ENCODE measurements around the gene NAAA.

Gene NAAA

DNA sequence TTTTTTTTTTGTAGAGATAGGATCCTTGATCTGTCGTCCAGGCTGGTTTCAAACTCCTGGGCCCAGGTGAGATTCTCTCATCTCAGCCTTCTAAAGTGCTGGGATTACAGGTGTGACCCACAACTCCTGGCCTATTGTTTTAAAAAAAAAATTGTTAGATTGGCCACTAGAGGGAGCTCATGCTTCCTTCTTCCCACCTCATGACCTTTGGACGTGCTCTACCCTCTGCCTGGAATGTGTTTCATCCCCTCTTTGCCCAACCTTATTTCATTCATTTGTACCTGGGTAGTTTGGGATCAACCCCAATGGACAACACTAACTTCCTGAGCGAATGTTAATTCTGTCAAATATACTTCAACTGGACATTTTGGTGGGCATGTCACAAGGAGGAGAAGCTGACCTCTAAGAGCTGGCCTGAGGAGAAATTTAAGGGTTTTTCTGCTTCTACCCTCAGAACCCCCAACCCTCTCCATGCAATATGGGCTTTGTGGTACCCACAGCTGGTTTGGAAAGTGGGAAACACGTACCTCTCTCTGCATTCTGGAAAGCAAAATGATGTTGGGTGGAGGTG, 45.0 kb downstream of the NAAA start:
- TF ChIP-seq BACH2 (CRISPR knock-in tag; IDR thresholded peaks at IDR 0.05; ENCODE audit: borderline replicate concordance) = no peak
- TF ChIP-seq ZNF70 (CRISPR knock-in tag; IDR thresholded peaks at IDR 0.05) = no peak
- TF ChIP-seq, protein P1, sequence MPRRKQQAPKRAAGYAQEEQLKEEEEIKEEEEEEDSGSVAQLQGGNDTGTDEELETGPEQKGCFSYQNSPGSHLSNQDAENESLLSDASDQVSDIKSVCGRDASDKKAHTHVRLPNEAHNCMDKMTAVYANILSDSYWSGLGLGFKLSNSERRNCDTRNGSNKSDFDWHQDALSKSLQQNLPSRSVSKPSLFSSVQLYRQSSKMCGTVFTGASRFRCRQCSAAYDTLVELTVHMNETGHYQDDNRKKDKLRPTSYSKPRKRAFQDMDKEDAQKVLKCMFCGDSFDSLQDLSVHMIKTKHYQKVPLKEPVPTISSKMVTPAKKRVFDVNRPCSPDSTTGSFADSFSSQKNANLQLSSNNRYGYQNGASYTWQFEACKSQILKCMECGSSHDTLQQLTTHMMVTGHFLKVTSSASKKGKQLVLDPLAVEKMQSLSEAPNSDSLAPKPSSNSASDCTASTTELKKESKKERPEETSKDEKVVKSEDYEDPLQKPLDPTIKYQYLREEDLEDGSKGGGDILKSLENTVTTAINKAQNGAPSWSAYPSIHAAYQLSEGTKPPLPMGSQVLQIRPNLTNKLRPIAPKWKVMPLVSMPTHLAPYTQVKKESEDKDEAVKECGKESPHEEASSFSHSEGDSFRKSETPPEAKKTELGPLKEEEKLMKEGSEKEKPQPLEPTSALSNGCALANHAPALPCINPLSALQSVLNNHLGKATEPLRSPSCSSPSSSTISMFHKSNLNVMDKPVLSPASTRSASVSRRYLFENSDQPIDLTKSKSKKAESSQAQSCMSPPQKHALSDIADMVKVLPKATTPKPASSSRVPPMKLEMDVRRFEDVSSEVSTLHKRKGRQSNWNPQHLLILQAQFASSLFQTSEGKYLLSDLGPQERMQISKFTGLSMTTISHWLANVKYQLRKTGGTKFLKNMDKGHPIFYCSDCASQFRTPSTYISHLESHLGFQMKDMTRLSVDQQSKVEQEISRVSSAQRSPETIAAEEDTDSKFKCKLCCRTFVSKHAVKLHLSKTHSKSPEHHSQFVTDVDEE (CRISPR knock-in tag; IDR thresholded peaks at IDR 0.05) = no peak
- TF ChIP-seq TCF4 (CRISPR knock-in tag; IDR thresholded peaks at IDR 0.05; ENCODE audit: borderline replicate concordance) = no peak
- TF ChIP-seq ZNF8 (CRISPR knock-in tag; IDR thresholded peaks at IDR 0.05) = no peak
- no peak for TF ChIP-seq ZFP30 (CRISPR knock-in tag; IDR thresholded peaks at IDR 0.05)
- TF ChIP-seq ZC3H10 (CRISPR knock-in tag; IDR thresholded peaks at IDR 0.05) = no peak
- TF ChIP-seq, protein P2, sequence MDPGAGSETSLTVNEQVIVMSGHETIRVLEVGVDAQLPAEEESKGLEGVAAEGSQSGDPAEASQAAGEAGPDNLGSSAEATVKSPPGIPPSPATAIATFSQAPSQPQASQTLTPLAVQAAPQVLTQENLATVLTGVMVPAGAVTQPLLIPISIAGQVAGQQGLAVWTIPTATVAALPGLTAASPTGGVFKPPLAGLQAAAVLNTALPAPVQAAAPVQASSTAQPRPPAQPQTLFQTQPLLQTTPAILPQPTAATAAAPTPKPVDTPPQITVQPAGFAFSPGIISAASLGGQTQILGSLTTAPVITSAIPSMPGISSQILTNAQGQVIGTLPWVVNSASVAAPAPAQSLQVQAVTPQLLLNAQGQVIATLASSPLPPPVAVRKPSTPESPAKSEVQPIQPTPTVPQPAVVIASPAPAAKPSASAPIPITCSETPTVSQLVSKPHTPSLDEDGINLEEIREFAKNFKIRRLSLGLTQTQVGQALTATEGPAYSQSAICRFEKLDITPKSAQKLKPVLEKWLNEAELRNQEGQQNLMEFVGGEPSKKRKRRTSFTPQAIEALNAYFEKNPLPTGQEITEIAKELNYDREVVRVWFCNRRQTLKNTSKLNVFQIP (CRISPR knock-in tag; IDR thresholded peaks at IDR 0.05; ENCODE audit: borderline replicate concordance, low read depth) = no peak
- ATAC-seq = peak; percentile 76

GRCh38 chr4:75892508-75892907, 48.3 kb downstream of the NAAA start:
- ATAC-seq = peak; percentile 60; the same call in 2 of the 3 replicates
- TF ChIP-seq ESRRG (CRISPR knock-in tag; IDR thresholded peaks at IDR 0.05) (no peak), OSR1 (CRISPR knock-in tag; IDR thresholded peaks at IDR 0.05) (no peak), ZFP3 (CRISPR knock-in tag; IDR thresholded peaks at IDR 0.05) (no peak), BACH2 (CRISPR knock-in tag; IDR thresholded peaks at IDR 0.05; ENCODE audit: borderline replicate concordance) (no peak), ZNF8 (CRISPR knock-in tag; IDR thresholded peaks at IDR 0.05) (no peak), CSDC2 (CRISPR knock-in tag; IDR thresholded peaks at IDR 0.05) (no peak)
- TF ChIP-seq, protein P3, sequence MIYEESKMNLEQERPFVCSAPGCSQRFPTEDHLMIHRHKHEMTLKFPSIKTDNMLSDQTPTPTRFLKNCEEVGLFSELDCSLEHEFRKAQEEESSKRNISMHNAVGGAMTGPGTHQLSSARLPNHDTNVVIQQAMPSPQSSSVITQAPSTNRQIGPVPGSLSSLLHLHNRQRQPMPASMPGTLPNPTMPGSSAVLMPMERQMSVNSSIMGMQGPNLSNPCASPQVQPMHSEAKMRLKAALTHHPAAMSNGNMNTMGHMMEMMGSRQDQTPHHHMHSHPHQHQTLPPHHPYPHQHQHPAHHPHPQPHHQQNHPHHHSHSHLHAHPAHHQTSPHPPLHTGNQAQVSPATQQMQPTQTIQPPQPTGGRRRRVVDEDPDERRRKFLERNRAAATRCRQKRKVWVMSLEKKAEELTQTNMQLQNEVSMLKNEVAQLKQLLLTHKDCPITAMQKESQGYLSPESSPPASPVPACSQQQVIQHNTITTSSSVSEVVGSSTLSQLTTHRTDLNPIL (CRISPR knock-in tag; IDR thresholded peaks at IDR 0.05; ENCODE audit: low read depth) = no peak

- TF ChIP-seq RARB (CRISPR knock-in tag; IDR thresholded peaks at IDR 0.05) (no peak), ZNF565 (CRISPR knock-in tag; conservative IDR thresholded peaks at IDR 0.05; ENCODE audit: low read depth) (no peak), ZFP30 (CRISPR knock-in tag; IDR thresholded peaks at IDR 0.05) (no peak), SNAI2 (CRISPR knock-in tag; IDR thresholded peaks at IDR 0.05) (no peak), TCF4 (CRISPR knock-in tag; IDR thresholded peaks at IDR 0.05; ENCODE audit: borderline replicate concordance) (no peak), OSR1 (CRISPR knock-in tag; IDR thresholded peaks at IDR 0.05) (no peak), BACH2 (CRISPR knock-in tag; IDR thresholded peaks at IDR 0.05; ENCODE audit: borderline replicate concordance) (no peak), ZFP3 (CRISPR knock-in tag; IDR thresholded peaks at IDR 0.05) (no peak), CSDC2 (CRISPR knock-in tag; IDR thresholded peaks at IDR 0.05) (no peak), ZNF8 (CRISPR knock-in tag; IDR thresholded peaks at IDR 0.05) (no peak), GLIS3 (CRISPR knock-in tag; IDR thresholded peaks at IDR 0.05) (no peak), PPARA (CRISPR knock-in tag; IDR thresholded peaks at IDR 0.05; ENCODE audit: borderline replicate concordance) (no peak)
- TF ChIP-seq, protein P4, sequence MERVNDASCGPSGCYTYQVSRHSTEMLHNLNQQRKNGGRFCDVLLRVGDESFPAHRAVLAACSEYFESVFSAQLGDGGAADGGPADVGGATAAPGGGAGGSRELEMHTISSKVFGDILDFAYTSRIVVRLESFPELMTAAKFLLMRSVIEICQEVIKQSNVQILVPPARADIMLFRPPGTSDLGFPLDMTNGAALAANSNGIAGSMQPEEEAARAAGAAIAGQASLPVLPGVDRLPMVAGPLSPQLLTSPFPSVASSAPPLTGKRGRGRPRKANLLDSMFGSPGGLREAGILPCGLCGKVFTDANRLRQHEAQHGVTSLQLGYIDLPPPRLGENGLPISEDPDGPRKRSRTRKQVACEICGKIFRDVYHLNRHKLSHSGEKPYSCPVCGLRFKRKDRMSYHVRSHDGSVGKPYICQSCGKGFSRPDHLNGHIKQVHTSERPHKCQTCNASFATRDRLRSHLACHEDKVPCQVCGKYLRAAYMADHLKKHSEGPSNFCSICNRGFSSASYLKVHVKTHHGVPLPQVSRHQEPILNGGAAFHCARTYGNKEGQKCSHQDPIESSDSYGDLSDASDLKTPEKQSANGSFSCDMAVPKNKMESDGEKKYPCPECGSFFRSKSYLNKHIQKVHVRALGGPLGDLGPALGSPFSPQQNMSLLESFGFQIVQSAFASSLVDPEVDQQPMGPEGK (CRISPR knock-in tag; IDR thresholded peaks at IDR 0.05; ENCODE audit: borderline replicate concordance) = no peak
- TF ChIP-seq, protein P1 (CRISPR knock-in tag; IDR thresholded peaks at IDR 0.05) = no peak
- ATAC-seq = no peak
Measured at GRCh38 chr4:75891611-75892010, 49.2 kb downstream of the NAAA start.
